AG09319 (cell line): ENCODE results near the gene PITPNC1.

ENCODE experiments used
- DNase-seq: peaks from one replicate; pipeline ENCODE4 v3.0.0-alpha.2; 2010; ENCODE audit warnings: low read depth; ENCODE audit errors: extremely low read depth
- CTCF ChIP-seq: IDR thresholded peaks from 2 replicates; pipeline ENCODE4 v1.5.1; 2011; ENCODE audit warnings: low read depth, mild to moderate bottlenecking, inconsistent platforms, low read length, moderate library complexity

PITPNC1 gene

GRCh38 chr17:67534941-67535340 is 157.9 kb downstream of the PITPNC1 start:
- no peak for DNase-seq
- TF ChIP-seq CTCF = no peak

- no peak for TF ChIP-seq CTCF
- no peak for DNase-seq
Measured at GRCh38 chr17:67542219-67543114, 165.4 kb downstream of the PITPNC1 start.

GRCh38 chr17:67544364-67544955 is 167.4 kb downstream of the PITPNC1 start:
- no peak for TF ChIP-seq CTCF
- no peak for DNase-seq

GRCh38 chr17:67546578-67547527 is 169.8 kb downstream of the PITPNC1 start:
- peak; percentile 13 for TF ChIP-seq CTCF
- no peak for DNase-seq

- no peak for TF ChIP-seq CTCF
- no peak for DNase-seq
Measured at GRCh38 chr17:67548693-67549092, 171.6 kb downstream of the PITPNC1 start.

- no peak for DNase-seq
- TF ChIP-seq CTCF = no peak
Measured at GRCh38 chr17:67549820-67550219, 172.7 kb downstream of the PITPNC1 start.
